Nephron progenitor cell (in vitro differentiated cells): ENCODE results near the gene SLC38A3.
"Not testable (repeated sequence)": the region's sequence is repeated elsewhere in the genome, so short reads cannot be mapped to it uniquely, and the experiment has no call there.

Experiments
- DNase-seq: peaks from one replicate; pipeline ENCODE4 v3.0.0; 2021
- H3K27ac Mint-ChIP-seq: 2 replicates; pipeline ENCODE4 v1.8.0; 2021; ENCODE audit warnings: mild to moderate bottlenecking, moderate library complexity, mixed read lengths
- H3K27me3 Mint-ChIP-seq: 2 replicates; pipeline ENCODE4 v1.8.0; 2021; ENCODE audit warnings: mild to moderate bottlenecking, low read depth, mixed read lengths; ENCODE audit not compliant: poor library complexity
- H3K36me3 Mint-ChIP-seq: 2 replicates; pipeline ENCODE4 v1.8.0; 2021; ENCODE audit warnings: low read depth, mixed read lengths
- H3K4me1 Mint-ChIP-seq: 2 replicates; pipeline ENCODE4 v1.8.0; 2021; ENCODE audit warnings: mixed read lengths
- H3K4me3 Mint-ChIP-seq: 2 replicates; pipeline ENCODE4 v1.8.0; 2021; ENCODE audit warnings: mild to moderate bottlenecking, moderate library complexity, mixed read lengths
- H3K9me3 Mint-ChIP-seq: 2 replicates; pipeline ENCODE4 v1.8.0; 2021; ENCODE audit warnings: mild to moderate bottlenecking, moderate library complexity, mixed read lengths
- CTCF ChIP-seq: fragments of 200-600 bp; sonication (generic); IDR thresholded peaks from 2 replicates; pipeline ENCODE4 v1.5.0; 2021; ENCODE audit warnings: antibody characterized with exemption

The SLC38A3 gene

DNA sequence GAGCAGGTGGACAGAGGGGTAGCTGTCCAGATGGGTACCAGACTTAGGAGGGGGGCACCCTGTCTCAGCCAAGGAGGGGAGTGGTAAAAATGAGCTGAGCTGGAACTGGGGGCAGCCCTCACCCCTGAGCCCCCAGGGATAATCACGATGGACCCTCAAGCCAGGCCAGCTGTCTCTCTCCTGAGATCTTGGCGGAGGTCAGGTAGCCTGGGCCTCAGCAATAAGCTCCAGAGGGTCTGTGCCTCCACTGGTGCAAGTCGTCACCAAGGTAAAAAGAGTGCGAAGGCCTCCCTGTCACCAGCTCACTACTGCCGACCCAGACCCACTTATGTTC lies 5.1 kb downstream of the SLC38A3 start:
- no peaks in the 10 kb centered on the region for H3K36me3 Mint-ChIP-seq
- H3K27ac Mint-ChIP-seq, result no peak overlapping the region

GRCh38 chr3:50210510-50211367 lies 5.7 kb downstream of the SLC38A3 start:
- Mint-ChIP-seq H3K27me3 (peaks cover 22% of the 10 kb centered on the region), H3K27ac (no peak overlapping the region), H3K9me3 (no peaks in the 10 kb centered on the region), H3K4me3 (no peak overlapping the region), H3K36me3 (no peaks in the 10 kb centered on the region), H3K4me1 (peaks cover 26% of the 10 kb centered on the region)
- DNase-seq, result no peak
- TF ChIP-seq CTCF, result no peak

More for the DNA sequence above, 5.1 kb downstream of the SLC38A3 start:
- no peak for TF ChIP-seq CTCF
- Mint-ChIP-seq H3K9me3 (no peaks in the 10 kb centered on the region), H3K4me1 (peaks cover 23% of the 10 kb centered on the region), H3K4me3 (no peak overlapping the region), H3K27me3 (peaks cover 27% of the 10 kb centered on the region)
- DNase-seq, result no peak

GRCh38 chr3:50211368-50211717 lies 6.3 kb downstream of the SLC38A3 start:
- Mint-ChIP-seq H3K27me3 (peaks cover 18% of the 10 kb centered on the region), H3K4me1 (peaks cover 26% of the 10 kb centered on the region)
- not testable (repeated sequence) for H3K4me3 Mint-ChIP-seq, H3K36me3 Mint-ChIP-seq, DNase-seq, H3K27ac Mint-ChIP-seq, H3K9me3 Mint-ChIP-seq

GRCh38 chr3:50211930-50212329 lies 6.9 kb downstream of the SLC38A3 start:
- H3K4me3 Mint-ChIP-seq, result no peak overlapping the region
- no peaks in the 10 kb centered on the region for H3K36me3 Mint-ChIP-seq
- no peak for TF ChIP-seq CTCF
- no peaks in the 10 kb centered on the region for H3K9me3 Mint-ChIP-seq
- H3K4me1 Mint-ChIP-seq, result peaks cover 26% of the 10 kb centered on the region
- peaks cover 17% of the 10 kb centered on the region for H3K27me3 Mint-ChIP-seq
- DNase-seq, result no peak
- no peak overlapping the region for H3K27ac Mint-ChIP-seq

- H3K4me1 Mint-ChIP-seq, result peaks cover 26% of the 10 kb centered on the region
- no peak for DNase-seq
- H3K27me3 Mint-ChIP-seq, result peaks cover 12% of the 10 kb centered on the region
- H3K4me3 Mint-ChIP-seq, result no peak overlapping the region
- no peaks in the 10 kb centered on the region for H3K9me3 Mint-ChIP-seq
- peak; percentile 22 for TF ChIP-seq CTCF
- H3K36me3 Mint-ChIP-seq, result no peaks in the 10 kb centered on the region
- H3K27ac Mint-ChIP-seq, result no peak overlapping the region
Observed at GRCh38 chr3:50212502-50212901, 7.4 kb downstream of the SLC38A3 start.

DNA sequence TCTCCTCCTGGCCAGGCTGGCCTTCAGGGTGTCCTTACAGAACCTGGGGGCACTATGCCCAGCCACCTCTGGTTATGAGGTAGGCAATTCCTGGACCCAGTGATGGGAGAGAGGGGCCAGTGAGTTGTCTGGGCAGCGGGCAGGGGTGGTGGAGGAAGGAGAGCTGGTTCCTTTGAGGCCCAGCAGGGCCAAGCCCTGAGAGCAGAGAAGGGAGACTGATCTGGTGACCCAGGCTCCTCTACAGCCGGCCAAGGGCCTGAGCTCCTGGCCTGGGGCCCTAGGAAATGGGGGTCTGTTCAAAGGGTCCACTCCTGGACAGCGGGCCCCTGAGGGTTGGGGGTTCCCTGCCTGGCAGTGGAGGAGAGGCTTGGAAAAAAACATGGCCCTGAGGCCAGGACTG lies 7.9 kb downstream of the SLC38A3 start:
- Mint-ChIP-seq H3K4me3 (no peak overlapping the region), H3K36me3 (no peaks in the 10 kb centered on the region), H3K9me3 (no peaks in the 10 kb centered on the region), H3K27me3 (peaks cover 10% of the 10 kb centered on the region), H3K27ac (no peak overlapping the region), H3K4me1 (peaks cover 26% of the 10 kb centered on the region)
- no peak for DNase-seq
- TF ChIP-seq CTCF, result no peak
